Smooth muscle cell (in vitro differentiated cells): ENCODE results near the gene TSPAN16. TPM values are rescaled to one million over a fixed set of nuclear protein-coding genes. Genes with fewer than 3 reads are reported as not detected.

Experiments
- DNase-seq: peaks from one replicate; lab custom pipeline; 2025; ENCODE audit not compliant: unreplicated experiment; lab: John Stamatoyannopoulos, UW
- H2AFZ ChIP-seq: fragments of 200-600 bp; sonication (generic); 2 replicates; pipeline ENCODE4 v1.6.0; 2016; ENCODE audit warnings: antibody characterized with exemption, low read depth, mild to moderate bottlenecking
- H3F3A ChIP-seq: fragments of 200-600 bp; sonication (generic); 2 replicates; pipeline ENCODE4 v1.6.0; 2017; ENCODE audit warnings: antibody characterized with exemption, low read depth
- H3K27ac ChIP-seq: fragments of 200-600 bp; sonication (generic); 2 replicates; pipeline ENCODE4 v1.5.1; 2016; ENCODE audit warnings: low read depth, mild to moderate bottlenecking
- H3K27me3 ChIP-seq: fragments of 200-600 bp; sonication (generic); 2 replicates; pipeline ENCODE4 v1.6.1; 2016; ENCODE audit warnings: low read depth, mild to moderate bottlenecking
- H3K36me3 ChIP-seq: fragments of 200-600 bp; sonication (generic); 2 replicates; pipeline ENCODE4 v1.5.1; 2016; ENCODE audit warnings: low read depth
- H3K4me1 ChIP-seq: fragments of 200-600 bp; sonication (generic); 2 replicates; pipeline ENCODE4 v1.5.1; 2016; ENCODE audit warnings: low read depth
- H3K4me2 ChIP-seq: fragments of 200-600 bp; sonication (generic); 2 replicates; pipeline ENCODE4 v1.6.0; 2016; ENCODE audit warnings: mild to moderate bottlenecking
- H3K4me3 ChIP-seq: fragments of 200-600 bp; sonication (generic); 2 replicates; pipeline ENCODE4 v1.5.1; 2016; ENCODE audit warnings: mild to moderate bottlenecking
- H3K79me2 ChIP-seq: fragments of 200-600 bp; sonication (generic); 2 replicates; pipeline ENCODE4 v1.6.0; 2016; ENCODE audit warnings: low read depth, mild to moderate bottlenecking
- H3K9ac ChIP-seq: fragments of 200-600 bp; sonication (generic); 2 replicates; pipeline ENCODE4 v1.6.0; 2016; ENCODE audit warnings: low read depth
- H3K9me3 ChIP-seq: fragments of 200-600 bp; sonication (generic); replicated peaks from 2 replicates; pipeline ENCODE4 v1.5.1; 2016; ENCODE audit warnings: low read depth
- H4K20me1 ChIP-seq: fragments of 200-600 bp; sonication (generic); 2 replicates; pipeline ENCODE4 v1.6.0; 2016; ENCODE audit warnings: low read depth
- CTCF ChIP-seq: fragments of 200-600 bp; sonication (generic); IDR thresholded peaks from 2 replicates; pipeline ENCODE4 v1.5.1; 2017; ENCODE audit warnings: borderline replicate concordance, mild to moderate bottlenecking, antibody characterized with exemption; ENCODE audit not compliant: insufficient read depth, poor library complexity, severe bottlenecking
- WGBS: methylation state at CpG from one replicate; pipeline ENCODE4 v1.1.7; 2016; ENCODE audit warnings: low lambda C conversion rate; 5-methylcytosine and 5-hydroxymethylcytosine counted together
- polyA plus RNA-seq: library from polyadenylated mRNA; unstranded; fragments of >200 nt; fragmentation: Nextera tagmentation; extraction: Ambion mirVana; gene quantifications from 2 replicates; pipeline ENCODE4 v1.2.1, GENCODE V29; 2016
- total RNA-seq: library from RNA; depleted of rRNA; stranded (reverse); fragments of >200 nt; gene quantifications from 2 replicates; pipeline ENCODE4 v1.2.3, GENCODE V29; 2014

The TSPAN16 gene
- total and polyA plus RNA-seq, 2 experiments from 2014 or later = not detected

GRCh38 chr19:11248852-11249251 lies 47.1 kb upstream of the TSPAN16 start:
- Histone ChIP-seq H3K4me1 (no peaks in the 10 kb centered on the region), H3K79me2 (no peaks in the 10 kb centered on the region), H3K36me3 (no peaks in the 10 kb centered on the region), H3F3A (no peaks in the 10 kb centered on the region), H3K9ac (no peak overlapping the region), H4K20me1 (no peaks in the 10 kb centered on the region), H3K4me2 (no peak overlapping the region), H3K9me3 (no peaks in the 10 kb centered on the region), H3K27me3 (no peaks in the 10 kb centered on the region), H3K27ac (no peak overlapping the region), H3K4me3 (no peak overlapping the region), H2AFZ (no peak overlapping the region)
- TF ChIP-seq CTCF = no peak
- no peak for DNase-seq
- 97% methylated on average over 2 of the region's 2 CpGs for WGBS

GRCh38 chr19:11251217-11251616 lies 44.7 kb upstream of the TSPAN16 start:
- H3K4me3 ChIP-seq = no peak overlapping the region
- H2AFZ ChIP-seq = no peak overlapping the region
- H3K27me3 ChIP-seq = no peaks in the 10 kb centered on the region
- no peak for TF ChIP-seq CTCF
- 98% methylated on average over 4 of the region's 4 CpGs for WGBS
- no peaks in the 10 kb centered on the region for H3K9me3 ChIP-seq
- H3K27ac ChIP-seq = no peak overlapping the region
- no peak overlapping the region for H3K9ac ChIP-seq
- no peaks in the 10 kb centered on the region for H3K36me3 ChIP-seq
- no peaks in the 10 kb centered on the region for H4K20me1 ChIP-seq
- DNase-seq = no peak
- no peaks in the 10 kb centered on the region for H3K4me1 ChIP-seq
- no peaks in the 10 kb centered on the region for H3F3A ChIP-seq
- no peaks in the 10 kb centered on the region for H3K79me2 ChIP-seq
- H3K4me2 ChIP-seq = no peak overlapping the region

GRCh38 chr19:11251650-11252314 lies 44.2 kb upstream of the TSPAN16 start:
- WGBS = 95% methylated on average over 11 of the region's 11 CpGs
- no peak for TF ChIP-seq CTCF
- no peaks in the 10 kb centered on the region for H3K9me3 ChIP-seq

GRCh38 chr19:11252665-11253355 lies 43.1 kb upstream of the TSPAN16 start:
- no peak for TF ChIP-seq CTCF
- Histone ChIP-seq H3K4me3 (no peak overlapping the region), H3K79me2 (no peaks in the 10 kb centered on the region), H2AFZ (no peak overlapping the region), H3K27ac (no peak overlapping the region), H3K4me1 (no peaks in the 10 kb centered on the region), H3K9ac (no peak overlapping the region), H3K9me3 (no peaks in the 10 kb centered on the region), H4K20me1 (no peaks in the 10 kb centered on the region), H3K27me3 (no peaks in the 10 kb centered on the region), H3F3A (no peaks in the 10 kb centered on the region), H3K36me3 (no peaks in the 10 kb centered on the region), H3K4me2 (no peak overlapping the region)
- WGBS = 95% methylated on average over 16 of the region's 19 CpGs
- no peak for DNase-seq

More at GRCh38 chr19:11251650-11252314, 44.2 kb upstream of the TSPAN16 start:
- H3K4me2 ChIP-seq = no peak overlapping the region
- H4K20me1 ChIP-seq = no peaks in the 10 kb centered on the region
- no peak overlapping the region for H3K4me3 ChIP-seq
- no peak for DNase-seq
- H3K79me2 ChIP-seq = no peaks in the 10 kb centered on the region
- H3K27ac ChIP-seq = no peak overlapping the region
- H2AFZ ChIP-seq = no peak overlapping the region
- H3F3A ChIP-seq = no peaks in the 10 kb centered on the region
- no peak overlapping the region for H3K9ac ChIP-seq
- no peaks in the 10 kb centered on the region for H3K27me3 ChIP-seq
- no peaks in the 10 kb centered on the region for H3K36me3 ChIP-seq
- H3K4me1 ChIP-seq = no peaks in the 10 kb centered on the region
